Uterus (tissue), 2 donors: ENCODE measurements around the gene CACNB3.

Experiments
- POLR2A ChIP-seq, 2 donors: fragments of 450-650 bp; IDR thresholded peaks; one replicate each; pipeline ENCODE4 v1.6.1; 2016; ENCODE audit warnings: antibody characterized with exemption in 2 of 2, mild to moderate bottlenecking in 1 of 2, moderate library complexity in 1 of 2
- TF ChIP-seq, protein P1 (sequence below), 4 experiments: fragments of 200-600 bp in 2 of 4; fragments of 450-650 bp in 2 of 4; sonication (generic) in 2 of 4; IDR thresholded peaks; one replicate each; pipeline ENCODE4 v1.5.1; 2016 to 2019; ENCODE audit warnings: antibody characterized with exemption in 4 of 4, mild to moderate bottlenecking in 2 of 4, moderate library complexity in 1 of 4

DNA sequence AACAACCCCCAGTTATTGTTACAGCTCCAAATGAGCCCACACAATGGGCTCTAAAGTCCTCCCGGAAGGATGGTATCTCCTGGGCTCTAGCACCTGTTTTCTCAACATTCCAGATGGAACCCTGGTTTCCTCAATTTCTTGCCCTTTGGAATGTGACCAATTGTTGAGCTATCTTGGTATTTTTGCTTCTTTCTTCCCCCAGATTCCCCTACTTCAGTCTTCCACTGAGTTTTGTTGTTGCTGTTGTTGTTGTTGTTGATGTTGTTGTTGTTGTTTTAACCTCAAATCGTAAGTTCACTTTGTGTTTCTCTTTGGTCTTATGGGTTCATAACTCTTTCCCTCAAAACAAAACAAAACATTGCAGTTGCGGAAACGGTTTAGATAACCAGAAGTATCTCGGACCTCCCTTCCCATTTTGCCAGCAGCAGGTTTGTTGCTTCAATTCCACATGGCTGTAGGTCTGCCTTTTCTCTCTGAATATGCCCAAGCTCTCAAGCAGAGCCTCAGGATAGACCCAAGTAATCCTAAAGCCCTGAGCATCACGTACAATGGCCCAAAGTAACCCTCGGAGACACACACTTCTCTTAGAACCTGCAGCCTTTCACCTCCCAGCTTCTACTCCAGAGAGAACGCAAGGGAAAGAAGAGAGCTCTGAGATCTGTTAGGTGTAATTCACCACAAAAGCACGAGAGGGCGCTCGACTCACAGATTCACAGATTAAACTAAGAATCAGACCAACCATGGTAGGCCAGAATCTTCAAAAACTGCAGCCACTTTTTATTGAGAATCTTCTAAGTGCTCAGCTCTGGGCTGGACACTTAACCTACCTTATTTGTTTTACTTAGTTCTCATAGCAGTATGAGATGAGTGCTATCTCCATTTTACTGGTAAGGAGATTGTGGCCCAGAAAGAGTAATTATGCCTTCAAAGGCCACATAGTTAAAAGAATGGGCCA is 34.7 kb downstream of the CACNB3 start:
- TF ChIP-seq POLR2A (IDR thresholded peaks at IDR 0.05) = no peak
- TF ChIP-seq, protein P1, sequence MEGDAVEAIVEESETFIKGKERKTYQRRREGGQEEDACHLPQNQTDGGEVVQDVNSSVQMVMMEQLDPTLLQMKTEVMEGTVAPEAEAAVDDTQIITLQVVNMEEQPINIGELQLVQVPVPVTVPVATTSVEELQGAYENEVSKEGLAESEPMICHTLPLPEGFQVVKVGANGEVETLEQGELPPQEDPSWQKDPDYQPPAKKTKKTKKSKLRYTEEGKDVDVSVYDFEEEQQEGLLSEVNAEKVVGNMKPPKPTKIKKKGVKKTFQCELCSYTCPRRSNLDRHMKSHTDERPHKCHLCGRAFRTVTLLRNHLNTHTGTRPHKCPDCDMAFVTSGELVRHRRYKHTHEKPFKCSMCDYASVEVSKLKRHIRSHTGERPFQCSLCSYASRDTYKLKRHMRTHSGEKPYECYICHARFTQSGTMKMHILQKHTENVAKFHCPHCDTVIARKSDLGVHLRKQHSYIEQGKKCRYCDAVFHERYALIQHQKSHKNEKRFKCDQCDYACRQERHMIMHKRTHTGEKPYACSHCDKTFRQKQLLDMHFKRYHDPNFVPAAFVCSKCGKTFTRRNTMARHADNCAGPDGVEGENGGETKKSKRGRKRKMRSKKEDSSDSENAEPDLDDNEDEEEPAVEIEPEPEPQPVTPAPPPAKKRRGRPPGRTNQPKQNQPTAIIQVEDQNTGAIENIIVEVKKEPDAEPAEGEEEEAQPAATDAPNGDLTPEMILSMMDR (IDR thresholded peaks at IDR 0.05) = peak; percentile 88 to 97 (median 91)
